ENCODE measurements around the gene SMIM31. TPM values are rescaled to one million over a fixed set of nuclear protein-coding genes. Genes with fewer than 3 reads are reported as not detected.

The SMIM31 gene
- polyA plus RNA-seq, 1 donor (not counting 4 experiments of a cell fraction or from before 2014, with no cell fraction given) = not detected

DNA sequence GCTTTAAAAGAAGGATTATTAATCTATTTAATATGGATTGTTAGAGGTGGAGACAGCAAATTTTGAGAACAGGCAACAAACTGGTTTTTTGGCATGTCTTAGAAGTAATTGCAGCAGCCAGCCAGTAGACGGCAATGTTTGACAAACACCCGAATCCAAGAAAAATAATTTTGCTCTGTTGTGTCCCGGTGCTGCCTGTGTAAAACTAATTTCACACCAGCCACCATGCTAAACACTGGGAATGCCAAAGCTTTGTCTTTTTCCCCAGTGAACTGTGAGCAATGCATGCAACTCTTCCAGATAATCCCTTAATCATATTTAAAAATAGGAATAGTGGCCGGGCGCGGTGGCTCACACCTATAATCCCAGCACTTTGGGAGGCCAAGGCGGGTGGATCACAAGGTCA, 25.9 kb downstream of the SMIM31 start:
- Histone ChIP-seq H4K20me1 (ENCODE audit: control insufficient read depth, extremely low read depth, insufficient read depth, low read length) (no peaks in the 10 kb centered on the region), H3K9me3 (ENCODE audit: control insufficient read depth, low read depth, low read length) (no peaks in the 10 kb centered on the region), H2AFZ (ENCODE audit: control insufficient read depth, low read length) (no peak overlapping the region), H3K4me2 (ENCODE audit: control insufficient read depth, extremely low read depth, insufficient read depth, low read depth, low read length) (no peak overlapping the region), H3K4me3 (ENCODE audit: control insufficient read depth in 2 of 3, extremely low read depth in 1 of 3, insufficient read depth in 2 of 3, low read depth in 1 of 3, low read length in 3 of 3) (no peak overlapping the region), H3K9ac (ENCODE audit: control insufficient read depth, extremely low read depth, insufficient read depth, low read length) (no peak overlapping the region), H3K27me3 (ENCODE audit: control insufficient read depth, extremely low read depth, insufficient read depth, low read length) (no peaks in the 10 kb centered on the region), H3K27ac (ENCODE audit: control insufficient read depth, insufficient read depth, low read length) (no peak overlapping the region), H3K4me1 (ENCODE audit: control insufficient read depth, extremely low read depth, insufficient read depth, low read length) (no peaks in the 10 kb centered on the region), H3K9me1 (ENCODE audit: control insufficient read depth, extremely low read depth, insufficient read depth, low read length) (no peaks in the 10 kb centered on the region), H3K79me2 (ENCODE audit: control insufficient read depth, insufficient read depth, low read length) (no peaks in the 10 kb centered on the region), H3K36me3 (ENCODE audit: control insufficient read depth in 2 of 2, extremely low read depth in 1 of 2, insufficient read depth in 2 of 2, low read length in 2 of 2) (no peaks in the 10 kb centered on the region)
- no peak for TF ChIP-seq EZH2 (IDR thresholded peaks at IDR 0.05; ENCODE audit: low read length)
- peak; percentile 77 to 89 (median 77) for TF ChIP-seq CTCF (optimal IDR thresholded peaks at IDR 0.05 in 1 of 3, IDR thresholded peaks at IDR 0.05 in 1 of 3, conservative IDR thresholded peaks at IDR 0.05 in 1 of 3; ENCODE audit: extremely low read depth in 1 of 3, insufficient read depth in 2 of 3, low read length in 3 of 3)
- DNase-seq (ENCODE audit: low read depth, low spot score) = no peak
- dilution Hi-C loops (cut with MboI; ENCODE audit: extremely low pct_ligation_motif_present, low sequenced_read_pairs) = no loop called here
- FAIRE-seq = peak; percentile 32

DNA sequence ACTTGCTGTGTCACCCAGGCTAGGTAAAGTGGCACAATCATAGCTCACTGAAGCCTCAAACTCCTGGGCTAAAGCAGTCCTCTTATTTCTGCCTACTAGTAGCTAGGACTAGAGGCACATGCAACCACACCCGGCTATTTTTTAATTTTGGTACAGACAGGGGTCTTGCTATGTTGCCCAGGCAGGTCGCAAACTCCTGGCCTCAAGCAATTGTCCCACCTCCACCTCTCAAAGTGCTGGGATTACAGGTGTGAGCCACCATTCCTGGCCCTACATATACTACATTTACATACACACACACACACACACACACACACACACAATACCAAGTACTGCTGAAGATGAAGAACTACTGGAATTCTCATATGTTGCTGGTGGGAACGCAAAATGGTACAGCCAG, 26.9 kb downstream of the SMIM31 start:
- no peaks in the 10 kb centered on the region for H3K4me1 ChIP-seq (ENCODE audit: control insufficient read depth, extremely low read depth, insufficient read depth, low read length)
- DNase-seq (ENCODE audit: low read depth, low spot score) (no peak), FAIRE-seq (no peak)
- dilution Hi-C loops (cut with MboI; ENCODE audit: extremely low pct_ligation_motif_present, low sequenced_read_pairs) = no loop called here
- no peak overlapping the region for H3K4me2 ChIP-seq (ENCODE audit: control insufficient read depth, extremely low read depth, insufficient read depth, low read depth, low read length)
- H3K27me3 ChIP-seq (ENCODE audit: control insufficient read depth, extremely low read depth, insufficient read depth, low read length) = no peaks in the 10 kb centered on the region
- H3K27ac ChIP-seq (ENCODE audit: control insufficient read depth, insufficient read depth, low read length) = no peak overlapping the region
- no peaks in the 10 kb centered on the region for H3K36me3 ChIP-seq (ENCODE audit: control insufficient read depth in 2 of 2, extremely low read depth in 1 of 2, insufficient read depth in 2 of 2, low read length in 2 of 2)
- H3K79me2 ChIP-seq (ENCODE audit: control insufficient read depth, insufficient read depth, low read length) = no peaks in the 10 kb centered on the region
- H4K20me1 ChIP-seq (ENCODE audit: control insufficient read depth, extremely low read depth, insufficient read depth, low read length) = no peaks in the 10 kb centered on the region
- H3K9me1 ChIP-seq (ENCODE audit: control insufficient read depth, extremely low read depth, insufficient read depth, low read length) = no peaks in the 10 kb centered on the region
- no peak overlapping the region for H3K9ac ChIP-seq (ENCODE audit: control insufficient read depth, extremely low read depth, insufficient read depth, low read length)
- H3K9me3 ChIP-seq (ENCODE audit: control insufficient read depth, low read depth, low read length) = no peaks in the 10 kb centered on the region
- no peak overlapping the region for H2AFZ ChIP-seq (ENCODE audit: control insufficient read depth, low read length)
- TF ChIP-seq CTCF (optimal IDR thresholded peaks at IDR 0.05 in 1 of 3, IDR thresholded peaks at IDR 0.05 in 1 of 3, conservative IDR thresholded peaks at IDR 0.05 in 1 of 3; ENCODE audit: extremely low read depth in 1 of 3, insufficient read depth in 2 of 3, low read length in 3 of 3) = no peak
- no peak for TF ChIP-seq EZH2 (IDR thresholded peaks at IDR 0.05; ENCODE audit: low read length)
- H3K4me3 ChIP-seq (ENCODE audit: control insufficient read depth in 2 of 3, extremely low read depth in 1 of 3, insufficient read depth in 2 of 3, low read depth in 1 of 3, low read length in 3 of 3) = no peak overlapping the region

All from keratinocyte (primary cell).